HEK293T (cell line): ENCODE data around the gene ACY1.

Experiments
- CTCF ChIA-PET: fragments of 350-600 bp; formaldehyde crosslinking; extraction: SDS; loops from one replicate; lab custom pipeline; 2021; ENCODE audit warnings: antibody characterized with exemption, inconsistent platforms; lab: Yijun Ruan, JAX
- POLR2A ChIA-PET: fragments of 350-600 bp; formaldehyde crosslinking; extraction: SDS; loops from one replicate; lab custom pipeline; 2020; ENCODE audit warnings: antibody characterized with exemption, inconsistent platforms; lab: Yijun Ruan, JAX
- DNase-seq: peaks from one replicate; pipeline ENCODE4 v3.0.0; 2012; ENCODE audit warnings: mixed read lengths; ENCODE audit errors: extremely low spot score
- ARNT ChIP-seq: fragments of 450-650 bp; IDR thresholded peaks from 2 replicates; pipeline ENCODE4 v1.6.1; 2017; ENCODE audit warnings: mild to moderate bottlenecking
- BHLHE40 ChIP-seq: fragments of 450-650 bp; IDR thresholded peaks from 2 replicates; pipeline ENCODE4 v1.6.1; 2016; ENCODE audit warnings: mild to moderate bottlenecking, moderate library complexity, borderline replicate concordance
- CTBP1 ChIP-seq: fragments of 450-650 bp; IDR thresholded peaks from 2 replicates; pipeline ENCODE4 v1.6.1; 2016; ENCODE audit warnings: borderline replicate concordance
- ELF4 ChIP-seq: fragments of 450-650 bp; IDR thresholded peaks from 2 replicates; pipeline ENCODE4 v1.6.1; 2017; ENCODE audit warnings: antibody characterized with exemption
- FOXA1 ChIP-seq: fragments of 450-650 bp; IDR thresholded peaks from 2 replicates; pipeline ENCODE4 v1.6.1; 2016; ENCODE audit warnings: mild to moderate bottlenecking
- FOXK2 ChIP-seq: fragments of 450-650 bp; IDR thresholded peaks from 2 replicates; pipeline ENCODE4 v1.6.1; 2016; ENCODE audit warnings: mild to moderate bottlenecking
- FOXM1 ChIP-seq: fragments of 450-650 bp; IDR thresholded peaks from 2 replicates; pipeline ENCODE4 v1.6.1; 2017; ENCODE audit warnings: mild to moderate bottlenecking, borderline replicate concordance
- HDGF ChIP-seq: fragments of 450-650 bp; IDR thresholded peaks from 2 replicates; pipeline ENCODE4 v1.6.1; 2017; ENCODE audit warnings: antibody characterized with exemption, borderline replicate concordance
- L3MBTL2 ChIP-seq: fragments of 450-650 bp; conservative IDR thresholded peaks from 2 replicates; pipeline ENCODE4 v1.6.1; 2016; ENCODE audit warnings: mild to moderate bottlenecking
- LEF1 ChIP-seq: fragments of 450-650 bp; IDR thresholded peaks from 2 replicates; pipeline ENCODE4 v1.6.1; 2017; ENCODE audit warnings: mild to moderate bottlenecking, borderline replicate concordance
- NFRKB ChIP-seq: fragments of 450-650 bp; IDR thresholded peaks from 2 replicates; pipeline ENCODE4 v1.6.1; 2016; ENCODE audit warnings: mild to moderate bottlenecking, moderate library complexity
- SP1 ChIP-seq: fragments of 450-650 bp; IDR thresholded peaks from 2 replicates; pipeline ENCODE4 v1.6.1; 2017
- SUZ12 ChIP-seq: fragments of 450-650 bp; IDR thresholded peaks from 2 replicates; pipeline ENCODE4 v1.6.1; 2016; ENCODE audit warnings: mild to moderate bottlenecking
- TARDBP ChIP-seq: fragments of 450-650 bp; IDR thresholded peaks from 2 replicates; pipeline ENCODE4 v1.6.1; 2016
- ZNF384 ChIP-seq: fragments of 450-650 bp; IDR thresholded peaks from 2 replicates; pipeline ENCODE4 v1.6.1; 2016
- TF ChIP-seq, protein P1 (sequence below): fragments of 450-650 bp; IDR thresholded peaks from 2 replicates; pipeline ENCODE4 v1.6.1; 2016

Gene ACY1

DNA sequence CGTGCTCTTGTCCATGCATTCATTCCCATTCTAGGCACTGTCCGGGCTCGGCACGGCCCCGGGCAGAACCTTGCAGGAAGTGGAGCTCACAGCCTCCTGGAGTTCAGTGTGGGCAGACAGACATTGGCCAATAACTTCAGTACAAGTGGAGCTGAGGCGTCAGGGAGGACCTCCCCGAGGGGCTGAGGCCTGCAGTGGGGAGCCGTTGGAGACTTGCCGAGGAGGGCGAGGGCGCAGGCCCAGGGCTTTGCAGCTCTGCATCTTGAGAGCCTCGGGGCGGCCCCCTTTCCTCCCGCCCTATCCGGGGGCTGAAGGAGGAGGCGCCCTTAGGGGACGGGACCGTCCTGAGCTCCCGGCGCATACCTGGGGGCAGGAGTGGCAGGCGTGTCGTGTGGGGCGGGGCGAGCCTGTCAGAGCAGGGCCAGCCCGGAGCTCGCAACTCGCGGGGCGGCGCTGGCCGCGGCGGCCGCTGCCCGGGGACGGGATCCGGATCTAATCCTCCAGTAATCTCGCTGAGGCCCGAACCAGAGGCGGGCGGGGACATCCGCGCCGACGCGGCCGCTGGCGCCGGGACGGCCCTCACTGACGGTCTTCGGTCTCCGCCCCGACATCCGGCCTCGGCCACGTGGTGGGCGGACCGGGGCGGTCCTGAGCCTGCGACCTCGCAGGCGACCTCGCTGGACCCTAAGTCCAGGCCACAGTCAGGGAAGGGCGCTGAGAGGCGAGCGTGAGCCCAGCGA is at the start of gene ACY1:
Gene ACY1, plus strand, starts transcription at position 698 of the 740 bp plus-strand sequence. CDS start 530 bp downstream, outside the sequence.
- peak; percentile 89 for TF ChIP-seq L3MBTL2
- no peak for TF ChIP-seq CTBP1
- DNase-seq, result peak; percentile 72
- ChIA-PET POLR2A (interaction anchor here (0.7 to 4.8 kb wide), 12 partner anchors 9 to 171 kb away, joined by 3 to 88 read pairs (median 6); partner anchors contain the start of genes ABHD14A, ABHD14B, PARP3 and PCBP4), CTCF (interaction anchor here (0.6 to 1.9 kb wide), 7 partner anchors 9 to 178 kb away, joined by 3 to 14 read pairs (median 4); partner anchors contain the start of genes ABHD14A, ABHD14B, PARP3 and RRP9)

DNA sequence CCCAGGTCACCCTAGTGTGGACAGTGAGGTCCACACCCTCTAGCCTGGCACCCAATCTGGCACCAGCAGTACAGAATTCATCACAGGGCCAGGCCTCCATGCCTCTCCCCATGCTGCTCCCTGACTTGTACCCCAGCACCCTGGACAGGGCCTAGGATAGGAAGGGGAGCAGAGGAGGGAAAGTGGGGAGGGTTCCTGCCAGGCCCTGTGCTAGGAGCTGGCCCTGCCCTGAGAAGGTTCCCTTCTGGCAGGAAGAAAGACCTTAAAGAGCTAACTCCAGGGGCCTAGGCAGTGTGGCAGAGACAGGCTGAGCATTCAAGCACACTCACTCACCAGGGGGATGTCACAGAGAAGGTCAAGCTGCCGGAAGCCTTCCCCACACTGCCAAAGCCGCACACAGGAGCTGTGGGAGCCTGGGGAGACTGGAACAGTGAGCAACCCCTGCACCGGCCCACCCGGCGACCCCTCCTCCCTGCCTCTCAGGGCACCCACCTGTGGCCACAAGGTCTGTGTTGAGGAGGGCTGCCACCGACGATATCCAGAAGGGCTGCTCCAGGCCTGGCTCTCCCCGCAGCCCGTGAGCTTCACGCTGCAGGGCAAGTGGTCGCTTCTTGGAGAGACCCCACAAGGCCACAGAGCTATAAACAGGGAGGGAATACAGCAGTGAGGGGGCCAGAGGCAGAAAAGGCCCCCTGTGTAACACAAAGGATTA is 49.0 kb upstream of the ACY1 start:
- peak; percentile 2 for DNase-seq
- TF ChIP-seq NFRKB (no peak), CTBP1 (no peak), LEF1 (no peak), ZNF384 (no peak)
- ChIA-PET CTCF (interaction anchor here (1.2 kb wide), 1 partner anchor 7 kb away, joined by 5 read pairs; the partner anchor contains the start of gene RRP9), POLR2A (interaction anchor here (1.3 kb wide), 2 partner anchors 7 to 49 kb away, joined by 4 to 8 read pairs; partner anchors contain the start of genes PARP3 and RRP9)

DNA sequence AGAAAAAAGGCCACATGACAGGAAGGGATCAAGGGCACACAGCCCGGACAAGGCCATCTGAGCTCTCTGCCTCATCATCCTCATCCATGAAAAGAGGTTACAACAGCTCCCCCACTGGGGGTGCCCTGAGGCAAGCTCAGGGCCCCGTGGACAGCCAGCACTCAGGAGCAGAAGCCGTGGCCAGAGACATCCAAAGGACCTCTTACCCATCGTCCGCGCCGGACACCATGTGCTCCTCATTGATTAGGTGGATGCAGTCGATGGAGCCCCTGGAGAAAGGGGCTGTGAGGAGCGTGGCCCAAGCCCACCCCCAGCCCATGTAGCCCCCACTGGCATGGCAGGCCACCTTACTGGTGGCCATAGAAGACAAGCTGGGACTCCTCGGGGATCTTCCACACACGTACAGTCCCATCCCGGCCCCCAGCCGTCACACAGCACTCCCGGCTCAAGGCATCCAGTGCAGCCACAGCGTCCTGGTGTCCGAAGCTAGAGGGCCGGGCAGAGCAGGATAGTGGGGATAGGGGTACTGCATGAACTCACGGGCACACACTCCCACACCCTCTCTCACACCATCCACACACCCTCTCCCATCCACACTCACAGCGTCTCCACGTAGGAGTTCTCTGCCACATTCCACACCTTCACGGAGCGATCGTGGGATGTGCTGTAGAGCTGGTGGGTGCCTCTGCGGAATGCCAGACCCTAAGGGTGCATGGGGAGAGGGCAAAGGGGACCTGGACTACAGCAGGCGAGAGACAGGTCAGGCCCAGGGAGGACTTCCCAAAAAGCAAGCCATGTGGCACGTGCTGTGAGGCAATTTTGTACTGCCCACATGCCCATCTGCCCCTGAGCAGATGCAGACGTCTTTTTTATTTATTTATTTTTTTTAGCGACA is 48.1 kb upstream of the ACY1 start:
- CTCF ChIA-PET, result no interaction called here
- TF ChIP-seq L3MBTL2, result no peak
- POLR2A ChIA-PET, result interaction anchor here (1.3 kb wide), 1 partner anchor 48 kb away, joined by 4 read pairs; no protein-coding TSS in a partner anchor

DNA sequence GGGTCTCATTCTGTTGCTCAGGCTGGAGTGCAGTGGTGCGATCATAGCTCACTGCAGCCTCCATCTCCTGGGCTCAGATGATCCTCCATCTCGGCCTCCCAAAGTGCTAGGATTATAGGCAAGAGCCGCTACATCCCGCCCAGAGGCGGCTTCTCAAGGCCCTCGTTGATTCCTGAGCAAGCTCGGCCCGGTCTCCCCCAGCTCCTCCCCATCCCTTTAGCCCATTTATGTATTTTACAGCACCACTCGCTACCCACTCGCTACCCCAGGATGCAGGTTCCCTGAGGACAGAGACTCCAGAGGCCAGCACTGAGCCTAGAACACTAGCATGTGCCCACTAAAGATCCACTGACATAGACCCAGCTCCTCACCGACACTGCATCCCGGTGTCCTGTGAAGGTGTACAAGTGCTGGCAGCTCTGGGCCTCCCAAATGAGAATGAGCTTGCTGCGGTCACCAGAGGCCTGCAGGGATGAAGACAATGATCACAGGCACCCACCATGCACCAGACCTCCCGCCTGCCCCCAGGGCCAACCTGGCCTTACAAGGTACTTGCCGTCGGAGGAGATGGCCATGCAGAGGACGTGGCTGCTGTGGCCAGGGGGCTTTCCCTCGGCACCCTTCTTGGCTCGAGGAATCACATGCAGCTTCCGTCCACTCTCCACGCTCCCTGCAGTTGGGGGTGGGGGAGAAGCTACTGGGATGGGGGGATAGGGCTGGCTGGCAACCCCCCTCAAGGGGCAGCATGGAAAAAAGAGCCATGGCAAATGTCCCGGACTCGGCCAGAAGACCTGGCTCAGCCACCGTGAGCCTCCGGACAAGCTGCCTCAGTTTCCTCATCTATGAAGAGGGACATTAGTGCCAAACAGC is 47.2 kb upstream of the ACY1 start:
- POLR2A ChIA-PET, result interaction anchor here (1.3 kb wide), 1 partner anchor 60 kb away, joined by 4 read pairs; the partner anchor contains the start of gene RPL29
- DNase-seq, result no peak
- TF ChIP-seq TARDBP (no peak), FOXA1 (no peak), HDGF (no peak), ZNF384 (no peak), L3MBTL2 (no peak), FOXK2 (no peak), FOXM1 (no peak), LEF1 (no peak), CTBP1 (no peak), NFRKB (no peak), BHLHE40 (no peak)
- CTCF ChIA-PET, result no interaction called here

More for the DNA sequence above, 48.1 kb upstream of the ACY1 start:
- peak; percentile 2 for DNase-seq

DNA sequence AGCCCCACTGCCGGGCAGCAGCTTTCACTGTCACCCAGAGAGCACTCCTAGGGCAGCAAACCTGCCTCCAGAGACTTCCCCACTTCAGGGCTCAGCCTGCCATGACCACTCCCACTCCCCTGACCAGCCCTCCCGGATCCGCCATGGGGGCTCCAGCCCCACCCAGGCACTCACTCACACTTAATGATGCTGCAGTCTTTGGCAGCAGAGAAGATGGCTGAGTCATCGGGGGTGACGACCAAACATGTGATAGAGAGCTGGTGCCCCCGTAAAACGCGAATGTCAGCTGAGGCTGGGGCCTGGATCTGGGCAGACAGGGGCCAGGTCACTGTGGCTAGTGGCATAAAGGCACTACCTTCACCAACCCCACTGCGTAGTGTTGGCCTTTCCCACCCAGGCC is 46.3 kb upstream of the ACY1 start:
- ChIA-PET POLR2A (interaction anchor here (1.3 kb wide), 1 partner anchor 59 kb away, joined by 4 read pairs; the partner anchor contains the start of gene RPL29), CTCF (interaction anchor here (0.6 kb wide), 1 partner anchor 445 kb away, joined by 3 read pairs; no protein-coding TSS in a partner anchor)
- no peak for DNase-seq
- TF ChIP-seq ZNF384 (no peak), SUZ12 (no peak), FOXK2 (no peak), SP1 (no peak), ELF4 (no peak), L3MBTL2 (no peak), LEF1 (no peak), HDGF (no peak), TARDBP (no peak), ARNT (no peak)
- TF ChIP-seq, protein P1, sequence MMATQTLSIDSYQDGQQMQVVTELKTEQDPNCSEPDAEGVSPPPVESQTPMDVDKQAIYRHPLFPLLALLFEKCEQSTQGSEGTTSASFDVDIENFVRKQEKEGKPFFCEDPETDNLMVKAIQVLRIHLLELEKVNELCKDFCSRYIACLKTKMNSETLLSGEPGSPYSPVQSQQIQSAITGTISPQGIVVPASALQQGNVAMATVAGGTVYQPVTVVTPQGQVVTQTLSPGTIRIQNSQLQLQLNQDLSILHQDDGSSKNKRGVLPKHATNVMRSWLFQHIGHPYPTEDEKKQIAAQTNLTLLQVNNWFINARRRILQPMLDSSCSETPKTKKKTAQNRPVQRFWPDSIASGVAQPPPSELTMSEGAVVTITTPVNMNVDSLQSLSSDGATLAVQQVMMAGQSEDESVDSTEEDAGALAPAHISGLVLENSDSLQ, result no peak

DNA sequence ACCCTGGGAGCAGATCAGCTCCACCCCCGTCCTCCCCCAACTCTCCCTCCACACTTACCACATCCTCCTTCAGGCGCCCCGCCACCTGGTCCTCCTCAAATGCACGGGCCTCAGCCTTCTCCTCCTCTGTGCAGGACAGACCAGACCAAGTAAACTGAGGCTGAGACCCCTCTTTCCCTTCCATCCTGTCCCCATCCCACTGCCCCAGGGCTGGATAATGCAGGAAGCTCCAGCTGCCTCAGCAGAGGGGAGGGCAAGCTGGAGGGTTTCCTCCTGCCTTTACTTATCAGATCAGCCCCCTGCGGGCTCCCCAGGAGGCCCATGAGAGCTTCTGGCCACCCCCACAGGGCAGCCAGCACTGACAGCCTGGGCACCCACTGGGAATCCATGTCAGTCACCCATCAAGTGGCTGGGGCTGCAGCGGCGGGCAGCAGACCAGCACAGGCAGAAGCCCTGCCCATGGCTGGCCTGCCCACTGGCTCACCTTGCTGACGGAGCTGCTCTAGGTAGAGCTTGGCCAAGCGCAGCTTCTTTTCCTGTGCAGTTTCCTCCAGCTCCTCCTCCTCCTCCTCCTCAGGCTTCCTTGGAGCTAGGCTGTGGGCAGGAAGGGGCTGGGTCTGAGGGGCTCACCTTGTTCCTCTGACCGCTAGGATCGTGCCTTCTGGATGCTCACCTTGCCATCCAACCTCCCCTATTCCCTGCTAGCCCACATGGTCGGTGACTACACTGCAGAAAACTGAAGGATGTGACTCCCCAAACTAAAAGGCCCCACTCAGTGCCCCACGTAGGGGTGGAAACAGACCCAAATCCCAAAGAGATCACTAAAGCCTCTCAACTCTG is 45.5 kb upstream of the ACY1 start:
- ChIA-PET POLR2A (interaction anchor here (1.3 kb wide), 1 partner anchor 58 kb away, joined by 4 read pairs; the partner anchor contains the start of gene RPL29), CTCF (interaction anchor here (0.7 to 0.9 kb wide), 2 partner anchors 19 to 45 kb away, joined by 3 to 4 read pairs; partner anchors contain the start of gene ACY1)
- no peak for DNase-seq
- no peak for TF ChIP-seq TARDBP
- no peak for TF ChIP-seq CTBP1
